PFSK-1 (cell line): ENCODE results near the gene MGARP. TPM values are rescaled to one million over a fixed set of nuclear protein-coding genes. Genes with fewer than 3 reads are reported as not detected.

ENCODE experiments used
- FOXP2 ChIP-seq: optimal IDR thresholded peaks from 2 replicates; pipeline ENCODE3; 2011; ENCODE audit warnings: borderline replicate concordance, control low read depth, inconsistent platforms; ENCODE audit not compliant: insufficient read depth; ENCODE audit errors: extremely low read length, extremely low read depth
- POLR2AphosphoS5 ChIP-seq: IDR thresholded peaks from 2 replicates; pipeline ENCODE4 v1.6.1; 2012; ENCODE audit warnings: low read depth, mild to moderate bottlenecking, control low read depth, low read length, moderate library complexity
- SIN3A ChIP-seq: IDR thresholded peaks from 2 replicates; pipeline ENCODE4 v1.6.1; 2012; ENCODE audit warnings: mild to moderate bottlenecking, low read length, moderate library complexity, borderline replicate concordance; ENCODE audit not compliant: insufficient read depth
- TAF1 ChIP-seq: IDR thresholded peaks from 2 replicates; pipeline ENCODE4 v1.6.1; 2012; ENCODE audit warnings: low read length, control low read depth, borderline replicate concordance; ENCODE audit not compliant: insufficient read depth
- polyA plus RNA-seq: library from polyadenylated mRNA; unstranded; fragments of >200 nt; gene quantifications from one replicate; pipeline ENCODE4 v1.2.1, GENCODE V29; 2012; ENCODE audit warnings: low read depth, missing spikeins; ENCODE audit not compliant: insufficient read length
- TF ChIP-seq, protein P1 (sequence below), 2 experiments: IDR thresholded peaks; 2 replicates each; pipeline versions ENCODE4 v1.6.1 to v1.8.0; 2011 to 2012; ENCODE audit warnings: low read depth in 2 of 2, low read length in 2 of 2, control low read depth in 1 of 2, inconsistent platforms in 1 of 2, mild to moderate bottlenecking in 1 of 2, moderate library complexity in 1 of 2; ENCODE audit not compliant: insufficient read depth in 1 of 2

Gene MGARP
- not detected for polyA plus RNA-seq

DNA sequence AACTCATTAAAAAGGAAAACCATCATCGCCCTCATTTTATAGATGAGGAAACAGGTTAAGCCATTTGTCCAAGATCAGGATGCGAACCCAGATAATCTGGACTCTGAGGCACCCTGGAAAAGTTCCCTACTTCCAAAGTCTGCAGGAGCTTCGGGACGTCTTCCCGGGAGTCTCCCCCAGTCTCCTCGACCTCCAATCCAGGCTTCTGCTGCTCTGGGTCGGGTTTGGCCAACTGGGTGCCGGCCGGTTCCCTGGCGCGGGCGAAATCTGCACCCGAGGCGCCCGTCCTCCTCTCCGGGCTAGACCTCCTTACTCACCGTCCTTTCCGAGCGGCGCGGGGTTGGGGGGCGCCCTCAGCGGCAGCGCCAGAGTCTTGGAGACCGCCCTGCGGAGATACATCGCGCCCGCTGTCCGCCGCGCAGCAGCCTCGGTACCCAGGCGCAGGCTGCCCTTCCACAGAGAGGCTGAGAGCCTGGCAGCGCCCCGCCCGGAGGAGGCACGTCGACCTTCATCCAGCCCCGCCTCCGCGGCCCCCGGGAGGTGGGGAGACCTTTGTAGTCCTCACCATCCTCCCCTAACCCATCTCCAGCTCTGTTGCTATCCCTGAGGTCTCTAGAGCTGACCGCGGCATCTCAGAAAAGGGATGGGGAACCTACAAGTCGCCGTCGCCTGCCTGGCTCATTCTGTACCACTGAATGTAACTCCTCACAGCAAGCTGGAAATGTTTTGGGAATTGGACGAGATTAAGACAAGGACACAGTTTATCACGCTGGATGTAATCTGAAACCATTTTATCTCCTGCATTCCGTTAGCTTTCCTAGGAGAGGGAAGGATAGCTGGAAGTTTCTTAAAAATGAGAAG, at the start of gene MGARP:
Gene MGARP (minus strand): TSS at position 466 of the 861 bp plus-strand sequence. CDS start 67 bp downstream, at position 399.
- no peak for TF ChIP-seq TAF1
- TF ChIP-seq SIN3A, result no peak
- TF ChIP-seq POLR2AphosphoS5, result no peak
- TF ChIP-seq, protein P1, sequence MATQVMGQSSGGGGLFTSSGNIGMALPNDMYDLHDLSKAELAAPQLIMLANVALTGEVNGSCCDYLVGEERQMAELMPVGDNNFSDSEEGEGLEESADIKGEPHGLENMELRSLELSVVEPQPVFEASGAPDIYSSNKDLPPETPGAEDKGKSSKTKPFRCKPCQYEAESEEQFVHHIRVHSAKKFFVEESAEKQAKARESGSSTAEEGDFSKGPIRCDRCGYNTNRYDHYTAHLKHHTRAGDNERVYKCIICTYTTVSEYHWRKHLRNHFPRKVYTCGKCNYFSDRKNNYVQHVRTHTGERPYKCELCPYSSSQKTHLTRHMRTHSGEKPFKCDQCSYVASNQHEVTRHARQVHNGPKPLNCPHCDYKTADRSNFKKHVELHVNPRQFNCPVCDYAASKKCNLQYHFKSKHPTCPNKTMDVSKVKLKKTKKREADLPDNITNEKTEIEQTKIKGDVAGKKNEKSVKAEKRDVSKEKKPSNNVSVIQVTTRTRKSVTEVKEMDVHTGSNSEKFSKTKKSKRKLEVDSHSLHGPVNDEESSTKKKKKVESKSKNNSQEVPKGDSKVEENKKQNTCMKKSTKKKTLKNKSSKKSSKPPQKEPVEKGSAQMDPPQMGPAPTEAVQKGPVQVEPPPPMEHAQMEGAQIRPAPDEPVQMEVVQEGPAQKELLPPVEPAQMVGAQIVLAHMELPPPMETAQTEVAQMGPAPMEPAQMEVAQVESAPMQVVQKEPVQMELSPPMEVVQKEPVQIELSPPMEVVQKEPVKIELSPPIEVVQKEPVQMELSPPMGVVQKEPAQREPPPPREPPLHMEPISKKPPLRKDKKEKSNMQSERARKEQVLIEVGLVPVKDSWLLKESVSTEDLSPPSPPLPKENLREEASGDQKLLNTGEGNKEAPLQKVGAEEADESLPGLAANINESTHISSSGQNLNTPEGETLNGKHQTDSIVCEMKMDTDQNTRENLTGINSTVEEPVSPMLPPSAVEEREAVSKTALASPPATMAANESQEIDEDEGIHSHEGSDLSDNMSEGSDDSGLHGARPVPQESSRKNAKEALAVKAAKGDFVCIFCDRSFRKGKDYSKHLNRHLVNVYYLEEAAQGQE (IDR thresholded peaks at IDR 0.05; ENCODE audit: insufficient read depth in 1 of 2, low read depth in 2 of 2, low read length in 2 of 2), result no peak
- no peak for TF ChIP-seq FOXP2

DNA sequence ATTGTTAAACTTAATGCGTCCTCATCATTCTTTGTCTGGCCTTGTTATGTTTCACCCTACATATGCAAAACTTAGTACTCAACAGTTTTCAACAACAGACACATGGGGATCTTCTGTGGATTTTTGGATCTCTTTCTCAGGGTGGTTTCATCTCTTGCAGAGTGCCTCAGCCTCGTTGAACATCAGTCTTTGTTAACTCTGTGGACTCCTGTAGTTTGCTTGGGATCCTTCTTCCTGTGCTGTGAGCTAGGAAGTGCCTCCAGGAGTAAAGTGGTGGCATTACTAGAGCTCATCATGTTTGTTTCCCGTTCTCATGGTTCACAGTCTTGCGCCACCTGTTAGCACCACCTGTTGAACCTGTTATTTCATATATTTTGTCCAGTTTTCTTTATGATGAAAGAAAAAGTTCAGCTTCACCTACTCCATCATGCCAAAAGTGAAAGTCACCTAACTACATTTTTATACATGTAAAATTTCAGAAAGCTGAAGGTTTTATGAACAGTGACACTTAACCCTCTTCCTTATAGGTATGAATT, 49.7 kb upstream of the MGARP start:
- TF ChIP-seq FOXP2 (no peak), POLR2AphosphoS5 (no peak), SIN3A (no peak), TAF1 (no peak)
- TF ChIP-seq, protein P1 (IDR thresholded peaks at IDR 0.05; ENCODE audit: insufficient read depth in 1 of 2, low read depth in 2 of 2, low read length in 2 of 2), result no peak

DNA sequence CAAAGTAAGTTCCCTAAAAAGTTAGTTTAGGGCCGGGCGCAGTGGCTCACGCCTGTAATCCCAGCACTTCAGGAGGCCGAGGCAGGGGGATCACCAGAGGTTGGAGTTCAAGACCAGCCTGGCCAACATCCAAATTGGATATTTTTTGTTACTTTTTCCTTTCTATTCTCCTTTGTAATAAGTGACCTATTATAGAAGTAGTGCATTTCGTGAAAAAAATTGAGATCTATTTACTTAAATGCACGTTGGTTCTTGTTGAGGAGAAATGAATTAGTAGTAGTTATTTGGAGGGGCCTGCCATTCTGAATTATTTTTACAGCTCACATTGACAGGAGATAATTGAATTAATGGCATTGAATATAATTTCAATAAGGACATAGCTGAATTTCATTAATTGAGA, 44.6 kb upstream of the MGARP start:
- TF ChIP-seq, protein P1 (IDR thresholded peaks at IDR 0.05; ENCODE audit: insufficient read depth in 1 of 2, low read depth in 2 of 2, low read length in 2 of 2), result no peak
- TF ChIP-seq TAF1 (no peak), SIN3A (no peak), FOXP2 (no peak), POLR2AphosphoS5 (no peak)

DNA sequence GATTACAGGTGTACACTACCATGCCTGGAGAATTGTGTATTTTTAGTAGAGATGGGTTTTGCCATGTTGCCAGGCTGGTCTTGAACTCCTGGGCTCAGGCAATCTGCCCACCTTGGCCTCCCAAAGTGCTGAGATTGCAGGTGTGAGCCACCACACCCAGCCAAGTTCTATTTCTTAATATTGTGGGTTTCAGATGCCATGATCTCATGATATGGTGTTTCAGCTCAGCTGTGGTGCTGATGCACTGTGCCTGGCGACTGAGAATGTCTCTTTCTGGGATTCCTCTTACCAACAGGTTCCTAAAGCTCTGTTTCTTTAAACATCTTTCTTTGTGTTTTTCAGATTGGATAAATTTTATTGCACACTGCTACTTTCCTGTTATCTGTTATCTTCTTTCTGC, 39.5 kb upstream of the MGARP start:
- TF ChIP-seq FOXP2 (no peak), TAF1 (no peak), SIN3A (no peak), POLR2AphosphoS5 (no peak)
- TF ChIP-seq, protein P1 (IDR thresholded peaks at IDR 0.05; ENCODE audit: insufficient read depth in 1 of 2, low read depth in 2 of 2, low read length in 2 of 2), result no peak
